Sigmoid colon (tissue), 7 donors: ENCODE data around the gene FBL. TPM values are rescaled to one million over a fixed set of nuclear protein-coding genes. Genes with fewer than 3 reads are reported as not detected.
A peak's percentile ranks its signal among the peaks of the same experiment; 100 is the strongest.

Source experiments
- DNase-seq: peaks from one replicate; pipeline ENCODE4 v3.0.0-alpha.2; 2019
- H3K27ac ChIP-seq, 4 donors: fragments of 200-600 bp; sonication (generic); one replicate each; pipeline ENCODE4 v1.5.1; 2016 to 2019; ENCODE audit warnings: mild to moderate bottlenecking in 1 of 4
- H3K27me3 ChIP-seq, 3 donors: fragments of 200-600 bp; sonication (generic); one replicate each; pipeline ENCODE4 v1.5.1; 2019; ENCODE audit warnings: mild to moderate bottlenecking in 1 of 3
- H3K36me3 ChIP-seq, 4 donors: fragments of 200-600 bp; sonication (generic); one replicate each; pipeline ENCODE4 v1.5.1; 2016 to 2019
- H3K4me1 ChIP-seq, 4 donors: fragments of 200-600 bp; sonication (generic); one replicate each; pipeline ENCODE4 v1.5.1; 2017 to 2019
- H3K4me3 ChIP-seq, 4 donors: fragments of 200-600 bp; sonication (generic); one replicate each; pipeline ENCODE4 v1.5.1; 2017 to 2019; ENCODE audit warnings: mild to moderate bottlenecking in 2 of 4, moderate library complexity in 1 of 4
- H3K9me3 ChIP-seq, 4 donors: fragments of 200-600 bp in 3 of 4; sonication (generic) in 3 of 4; one replicate each; pipeline versions ENCODE4 v1.5.1 to v1.6.1; 2013 to 2019
- EP300 ChIP-seq, 4 donors: sonication (generic); formaldehyde crosslinking; IDR thresholded peaks; one replicate each; pipeline ENCODE4 v1.6.1; 2017; ENCODE audit warnings: antibody characterized with exemption in 4 of 4
- POLR2A ChIP-seq, 2 donors: fragments of 450-650 bp; IDR thresholded peaks; one replicate each; pipeline ENCODE4 v1.6.1; 2016; ENCODE audit warnings: antibody characterized with exemption in 2 of 2, mild to moderate bottlenecking in 2 of 2, moderate library complexity in 2 of 2
- POLR2AphosphoS5 ChIP-seq, 4 donors: sonication (generic); formaldehyde crosslinking; IDR thresholded peaks; one replicate each; pipeline ENCODE4 v1.6.1; 2017; ENCODE audit warnings: antibody characterized with exemption in 4 of 4
- WGBS, 2 donors: extraction: QIAGEN DNeasy Blood & Tissue Kit; methylation state at CpG; one replicate each; pipeline ENCODE4 v1.1.7; 2013; 5-methylcytosine and 5-hydroxymethylcytosine counted together
- intact Hi-C: fragments of 100-400 bp; cut with DNase I; formaldehyde crosslinking; loops from one replicate; pipeline ENCODE4 v1.15.1; 2023
- polyA plus RNA-seq, 3 donors: library from polyadenylated mRNA; stranded (reverse); fragments of 200-250 nt; gene quantifications; one replicate each; pipeline ENCODE4 v1.2.3, GENCODE V29; 2013
- total RNA-seq, 4 donors: library from RNA; depleted of rRNA; stranded (reverse); fragments of >200 nt; gene quantifications; one replicate each; pipeline ENCODE4 v1.1.0, GENCODE V29; 2016
- TF ChIP-seq, protein P1 (sequence below), 4 experiments: fragments of 450-650 bp in 3 of 4; fragments of 200-600 bp in 1 of 4; IDR thresholded peaks; one replicate each; pipeline ENCODE4 v1.5.1; 2016 to 2019; ENCODE audit warnings: antibody characterized with exemption in 4 of 4, mild to moderate bottlenecking in 3 of 4, moderate library complexity in 2 of 4
- donor health status: healthy with polysubstance abuse.
- donor health status: Bipolar disorder and iron deficiency.
- donor health status: healthy.

Gene FBL
- total and polyA plus RNA-seq, 7 donors: 96.4 to 333 (median 121) TPM

DNA sequence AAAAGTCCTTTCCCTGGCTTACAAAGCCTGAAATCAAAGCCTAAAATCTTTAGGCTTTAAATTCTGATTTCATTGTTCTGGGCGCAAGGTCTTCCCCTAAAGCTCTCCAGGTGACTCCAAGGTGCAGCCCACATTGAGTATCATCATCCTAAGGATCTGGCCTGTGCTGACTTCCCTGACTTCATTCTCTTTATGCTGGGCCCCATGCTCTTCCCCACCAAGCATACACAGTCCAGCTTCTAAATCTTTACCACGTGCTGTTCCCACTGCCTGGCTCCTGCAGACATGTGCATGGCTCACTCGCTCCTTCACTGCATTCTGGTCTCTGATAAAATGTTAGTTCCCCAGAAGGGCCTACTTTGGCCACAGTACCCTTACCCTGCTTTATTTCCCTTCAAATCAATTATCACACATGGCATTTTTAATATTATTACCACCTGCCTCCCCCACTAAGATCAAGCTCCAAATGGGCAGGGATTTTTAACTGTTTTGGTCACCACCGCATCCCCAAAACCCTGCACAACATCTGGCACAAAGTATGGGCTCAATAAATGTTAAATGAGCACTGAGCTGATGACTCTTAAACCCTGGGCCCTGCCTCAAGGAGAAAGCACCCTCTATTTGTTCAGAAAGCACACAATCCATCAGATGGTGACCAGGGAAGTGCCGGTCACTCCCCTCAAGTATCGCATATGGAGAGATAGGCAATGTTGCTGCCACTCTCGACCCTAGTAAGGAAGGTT is 3.3 kb downstream of the FBL start:
- H3K4me3 ChIP-seq: no peak overlapping the region
- no peaks in the 10 kb centered on the region for H3K27me3 ChIP-seq
- 84 to 87% methylated on average over 7 of the region's 7 CpGs for WGBS, 2 donors
- H3K27ac ChIP-seq: peak overlapping the region in 1 of 4 donors; percentile 2
- H3K4me1 ChIP-seq: peaks cover 0 to 40% (median 32%) of the 10 kb centered on the region in 4 donors
- intact Hi-C loops: no loop called here
- no peaks in the 10 kb centered on the region for H3K9me3 ChIP-seq
- peaks cover 6 to 25% (median 12%) of the 10 kb centered on the region in 4 donors for H3K36me3 ChIP-seq
- DNase-seq: no peak
- TF ChIP-seq EP300 (IDR thresholded peaks at IDR 0.05): no peak
- TF ChIP-seq, protein P1, sequence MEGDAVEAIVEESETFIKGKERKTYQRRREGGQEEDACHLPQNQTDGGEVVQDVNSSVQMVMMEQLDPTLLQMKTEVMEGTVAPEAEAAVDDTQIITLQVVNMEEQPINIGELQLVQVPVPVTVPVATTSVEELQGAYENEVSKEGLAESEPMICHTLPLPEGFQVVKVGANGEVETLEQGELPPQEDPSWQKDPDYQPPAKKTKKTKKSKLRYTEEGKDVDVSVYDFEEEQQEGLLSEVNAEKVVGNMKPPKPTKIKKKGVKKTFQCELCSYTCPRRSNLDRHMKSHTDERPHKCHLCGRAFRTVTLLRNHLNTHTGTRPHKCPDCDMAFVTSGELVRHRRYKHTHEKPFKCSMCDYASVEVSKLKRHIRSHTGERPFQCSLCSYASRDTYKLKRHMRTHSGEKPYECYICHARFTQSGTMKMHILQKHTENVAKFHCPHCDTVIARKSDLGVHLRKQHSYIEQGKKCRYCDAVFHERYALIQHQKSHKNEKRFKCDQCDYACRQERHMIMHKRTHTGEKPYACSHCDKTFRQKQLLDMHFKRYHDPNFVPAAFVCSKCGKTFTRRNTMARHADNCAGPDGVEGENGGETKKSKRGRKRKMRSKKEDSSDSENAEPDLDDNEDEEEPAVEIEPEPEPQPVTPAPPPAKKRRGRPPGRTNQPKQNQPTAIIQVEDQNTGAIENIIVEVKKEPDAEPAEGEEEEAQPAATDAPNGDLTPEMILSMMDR (IDR thresholded peaks at IDR 0.05): no peak
- no peak for TF ChIP-seq POLR2AphosphoS5 (IDR thresholded peaks at IDR 0.05)
- no peak for TF ChIP-seq POLR2A (IDR thresholded peaks at IDR 0.05)

DNA sequence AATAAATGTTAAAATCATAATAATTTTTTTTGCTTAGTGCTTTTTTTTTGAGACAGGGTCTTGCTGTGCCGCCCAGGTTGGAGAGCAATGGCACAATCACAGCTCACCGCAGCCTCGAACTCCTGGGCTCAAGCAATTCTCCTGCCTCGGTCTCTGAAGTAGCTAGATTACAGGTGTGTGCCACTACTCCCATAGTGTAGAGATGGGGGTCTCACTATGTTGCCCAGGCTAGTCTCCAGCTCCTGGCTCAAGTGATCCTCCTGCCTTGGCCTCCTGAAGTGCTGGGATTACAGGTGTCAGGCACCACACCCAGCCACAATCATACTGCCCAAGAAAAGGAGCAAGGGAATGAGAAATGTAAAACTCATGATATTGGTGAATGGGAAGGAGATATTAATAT is 5.1 kb downstream of the FBL start:
- Histone ChIP-seq H3K9me3 (no peaks in the 10 kb centered on the region), H3K4me3 (no peak overlapping the region), H3K27me3 (no peaks in the 10 kb centered on the region), H3K27ac (no peak overlapping the region), H3K36me3 (peaks cover 22 to 43% (median 27%) of the 10 kb centered on the region in 4 donors), H3K4me1 (peaks cover 0 to 27% (median 22%) of the 10 kb centered on the region in 4 donors)
- intact Hi-C loops: no loop called here
- 92 to 96% methylated on average over 4 of the region's 4 CpGs for WGBS, 2 donors
- no peak for DNase-seq
- TF ChIP-seq EP300 (IDR thresholded peaks at IDR 0.05) (no peak), POLR2AphosphoS5 (IDR thresholded peaks at IDR 0.05) (no peak), POLR2A (IDR thresholded peaks at IDR 0.05) (no peak)
- TF ChIP-seq, protein P1 (IDR thresholded peaks at IDR 0.05): no peak

DNA sequence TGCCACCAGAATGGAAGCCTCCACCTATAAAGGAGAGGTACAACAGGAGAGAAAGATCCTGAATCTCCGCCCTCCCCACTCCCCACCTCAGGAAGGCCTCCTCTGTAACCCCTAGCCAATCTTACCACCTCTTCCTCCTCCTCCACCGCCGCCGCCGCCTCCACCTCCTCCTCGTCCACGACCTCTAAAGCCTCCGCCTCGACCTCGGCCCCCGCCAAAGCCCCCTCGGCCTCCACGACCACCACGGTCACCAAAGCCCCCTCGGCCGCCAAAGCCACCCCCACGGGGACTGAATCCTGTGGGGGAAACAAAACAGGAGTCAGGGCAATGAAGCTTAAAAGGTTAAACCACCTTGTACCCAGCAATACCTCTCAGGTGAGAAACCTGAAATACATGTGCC is 5.7 kb downstream of the FBL start:
- H3K27ac ChIP-seq: no peak overlapping the region
- H3K9me3 ChIP-seq: no peaks in the 10 kb centered on the region
- H3K36me3 ChIP-seq: peaks cover 24 to 49% (median 30%) of the 10 kb centered on the region in 4 donors
- no peak for DNase-seq
- WGBS, 2 donors: 91 to 93% methylated on average over 17 of the region's 17 CpGs
- no peak for TF ChIP-seq POLR2A (IDR thresholded peaks at IDR 0.05)
- TF ChIP-seq EP300 (IDR thresholded peaks at IDR 0.05): no peak
- peaks cover 0 to 25% (median 20%) of the 10 kb centered on the region in 4 donors for H3K4me1 ChIP-seq
- no peaks in the 10 kb centered on the region for H3K27me3 ChIP-seq
- intact Hi-C loops: no loop called here
- no peak overlapping the region for H3K4me3 ChIP-seq

DNA sequence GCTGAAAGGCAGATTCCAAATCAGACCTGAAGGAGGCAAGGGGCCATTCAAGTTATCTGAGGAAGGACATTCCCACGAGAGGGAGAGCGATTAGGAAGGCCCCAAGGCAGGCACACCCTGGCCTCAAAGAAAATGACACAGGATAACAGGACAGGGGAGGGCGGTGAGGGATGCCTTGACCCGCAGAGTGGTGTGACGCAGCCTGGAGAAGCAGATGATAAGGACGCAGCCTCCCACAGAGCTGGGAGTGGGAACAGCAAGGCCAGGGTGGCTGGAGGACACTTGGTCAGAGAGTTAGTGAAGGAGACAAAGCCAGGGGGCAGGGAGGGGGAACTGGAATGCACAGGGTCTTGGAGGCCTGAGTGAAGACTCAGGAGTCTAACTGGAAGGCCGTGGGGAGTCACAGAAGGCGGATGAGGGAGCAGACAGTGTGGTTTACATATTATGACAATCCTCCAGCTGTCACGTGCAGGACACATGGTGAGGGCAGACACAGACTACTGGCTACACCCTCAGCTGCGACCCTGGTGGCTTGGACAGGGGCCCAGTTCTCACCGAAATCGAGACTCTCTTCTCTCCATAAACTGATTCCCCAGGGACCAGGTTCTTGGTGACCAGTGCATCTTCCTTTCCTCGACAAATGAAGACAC is 6.4 kb downstream of the FBL start:
- no peak for DNase-seq
- no peak for TF ChIP-seq POLR2A (IDR thresholded peaks at IDR 0.05)
- TF ChIP-seq POLR2AphosphoS5 (IDR thresholded peaks at IDR 0.05): no peak
- TF ChIP-seq, protein P1 (IDR thresholded peaks at IDR 0.05): no peak
- TF ChIP-seq EP300 (IDR thresholded peaks at IDR 0.05): no peak

DNA sequence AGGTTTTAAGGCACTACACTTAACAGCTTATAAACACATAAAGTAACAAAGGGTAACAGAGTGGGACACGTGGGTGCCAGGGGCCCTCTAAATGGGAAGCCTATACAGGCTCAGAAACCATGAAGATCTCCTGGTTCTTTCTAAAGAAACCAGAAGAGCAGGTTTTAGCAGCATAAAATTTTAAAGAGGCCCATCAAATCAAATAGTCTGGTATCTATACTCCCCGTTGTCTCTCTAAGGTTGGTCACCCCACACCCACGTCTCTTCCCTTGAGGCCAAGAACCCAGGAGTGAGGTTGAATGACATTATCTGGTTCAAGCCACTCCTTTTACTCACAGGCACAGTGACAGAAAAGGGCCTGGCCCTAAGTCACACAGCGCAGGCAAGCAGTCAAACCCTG is 7.6 kb downstream of the FBL start:
- Histone ChIP-seq H3K36me3 (peaks cover 24 to 58% (median 31%) of the 10 kb centered on the region in 4 donors), H3K27ac (no peak overlapping the region), H3K4me3 (no peak overlapping the region), H3K27me3 (no peaks in the 10 kb centered on the region), H3K4me1 (peaks cover 0 to 11% (median 8%) of the 10 kb centered on the region in 4 donors), H3K9me3 (no peaks in the 10 kb centered on the region)
- TF ChIP-seq, protein P1 (IDR thresholded peaks at IDR 0.05): no peak
- DNase-seq: no peak
- WGBS, 2 donors: 80 to 91% methylated on average over 4 of the region's 4 CpGs
- intact Hi-C loops: no loop called here

More for the DNA sequence above, 6.4 kb downstream of the FBL start:
- Histone ChIP-seq H3K36me3 (peaks cover 24 to 55% (median 31%) of the 10 kb centered on the region in 4 donors), H3K27ac (no peak overlapping the region), H3K4me1 (peaks cover 0 to 18% (median 13%) of the 10 kb centered on the region in 4 donors), H3K4me3 (no peak overlapping the region), H3K27me3 (no peaks in the 10 kb centered on the region), H3K9me3 (no peaks in the 10 kb centered on the region)
- intact Hi-C loops: no loop called here
- 86 to 91% methylated on average over 13 of the region's 13 CpGs for WGBS, 2 donors
